ENCODE measurements around the gene CIPC.

CIPC gene

DNA sequence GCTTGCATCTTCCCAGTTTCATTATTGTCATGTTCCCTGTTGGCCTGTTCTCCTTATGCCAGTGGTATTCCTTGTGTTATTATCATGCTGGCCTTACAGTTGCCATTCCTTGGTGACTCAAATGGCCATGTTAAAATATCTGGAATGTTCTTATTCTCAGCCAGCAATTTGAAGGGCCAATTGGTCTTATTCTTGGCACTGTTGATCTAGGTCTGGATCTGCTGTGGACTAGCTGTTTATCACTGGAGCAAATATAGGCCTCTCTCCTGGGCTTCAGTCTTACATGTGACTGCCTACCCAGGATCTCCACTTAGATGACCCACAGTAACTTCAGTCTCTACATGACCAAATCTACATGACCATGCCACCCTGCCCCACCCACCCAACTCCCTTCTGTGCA is 5.4 kb downstream of the CIPC start:
- DNase-seq (ENCODE audit: low read depth): no peak

GRCh38 chr14:77103951-77104350 is 5.9 kb downstream of the CIPC start:
- no peak for DNase-seq (ENCODE audit: low read depth)

GRCh38 chr14:77104393-77104792 is 6.3 kb downstream of the CIPC start:
- no peak for DNase-seq (ENCODE audit: low read depth)

DNA sequence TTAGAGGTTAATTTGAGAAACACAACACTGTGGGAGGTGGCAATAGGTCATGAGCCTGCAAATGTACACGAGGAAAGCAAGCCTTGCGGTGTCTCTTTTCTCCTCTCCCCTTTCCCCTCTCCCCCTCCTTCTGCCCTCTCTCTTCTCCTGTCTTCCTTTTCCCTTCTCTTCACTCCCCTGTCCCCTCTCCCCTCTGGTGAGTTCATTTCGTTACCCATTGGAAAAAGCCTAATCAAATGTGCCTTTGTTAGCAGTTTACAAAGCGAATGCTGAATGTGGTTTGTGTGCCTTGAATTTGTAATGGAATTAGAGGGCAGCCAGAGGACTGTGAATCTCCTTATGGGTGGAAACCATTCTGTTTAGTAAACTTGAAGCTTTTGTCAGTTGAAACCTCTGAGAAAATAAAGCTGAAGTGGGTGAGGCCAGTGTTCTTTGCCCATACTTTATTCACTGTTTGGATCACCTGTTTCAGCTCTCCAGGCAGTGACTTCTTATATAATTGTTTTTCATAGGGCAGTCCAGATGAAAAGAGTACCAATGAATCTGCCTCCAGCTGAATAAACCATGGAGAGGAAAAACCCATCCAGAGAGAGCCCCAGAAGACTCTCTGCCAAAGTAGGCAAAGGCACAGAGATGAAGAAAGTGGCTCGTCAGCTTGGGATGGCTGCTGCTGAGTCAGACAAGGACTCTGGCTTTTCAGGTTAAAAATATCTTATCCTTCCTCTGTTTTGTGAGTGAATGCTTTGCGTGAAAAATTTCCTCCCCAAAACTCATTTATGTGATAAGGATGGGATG is 7.3 kb downstream of the CIPC start:
- DNase-seq (ENCODE audit: low read depth): no peak

DNA sequence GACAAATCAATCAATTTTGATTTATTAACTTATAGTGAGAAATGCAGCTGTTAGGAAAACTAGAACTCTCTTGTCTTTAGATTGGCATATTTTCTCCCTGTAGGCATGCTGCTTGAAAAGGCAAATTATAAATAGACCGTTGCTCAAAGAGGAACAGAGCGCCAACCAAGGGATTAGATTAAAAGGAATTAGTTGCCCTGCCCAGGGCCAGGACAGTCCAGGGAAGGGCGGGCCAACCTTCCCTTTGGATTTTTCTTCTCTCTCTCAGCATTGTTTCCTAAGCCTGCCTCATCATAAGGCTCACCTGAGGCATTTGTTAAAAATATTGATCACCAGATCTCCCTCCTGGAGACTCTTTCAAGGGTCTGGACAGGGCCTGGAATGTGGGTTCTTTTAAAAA is 8.6 kb downstream of the CIPC start:
- DNase-seq (ENCODE audit: low read depth): no peak

- DNase-seq (ENCODE audit: low read depth): no peak
Measured at GRCh38 chr14:77107228-77107627, 9.2 kb downstream of the CIPC start.

DNA sequence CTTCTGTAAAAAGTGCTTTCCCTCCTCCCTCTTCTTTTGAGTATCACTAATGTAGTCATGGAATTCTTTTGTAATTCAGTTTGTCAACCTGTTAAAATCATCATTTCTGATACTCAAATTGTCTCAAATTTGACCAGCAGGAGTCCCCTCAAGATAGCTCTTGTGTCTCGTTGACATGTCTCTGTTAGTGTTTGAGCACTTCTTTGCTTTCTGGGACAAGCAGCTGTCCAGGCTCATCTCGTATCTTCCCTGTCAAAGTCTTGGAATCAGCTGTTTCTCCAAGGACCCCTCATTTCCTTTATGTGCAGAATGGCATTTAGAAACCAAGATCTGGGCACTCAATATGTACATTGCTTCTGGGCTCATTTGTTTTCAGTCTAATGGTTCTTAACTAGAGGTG is 10.7 kb downstream of the CIPC start:
- no peak for DNase-seq (ENCODE audit: low read depth)

- DNase-seq (ENCODE audit: low read depth): no peak
Measured at GRCh38 chr14:77109656-77110055, 11.6 kb downstream of the CIPC start.

GRCh38 chr14:77110286-77110685 is 12.2 kb downstream of the CIPC start:
- no peak for DNase-seq (ENCODE audit: low read depth)

GRCh38 chr14:77111021-77111420 is 13.0 kb downstream of the CIPC start:
- DNase-seq (ENCODE audit: low read depth): no peak

GRCh38 chr14:77113644-77114043 is 15.6 kb downstream of the CIPC start:
- DNase-seq (ENCODE audit: low read depth): no peak

DNA sequence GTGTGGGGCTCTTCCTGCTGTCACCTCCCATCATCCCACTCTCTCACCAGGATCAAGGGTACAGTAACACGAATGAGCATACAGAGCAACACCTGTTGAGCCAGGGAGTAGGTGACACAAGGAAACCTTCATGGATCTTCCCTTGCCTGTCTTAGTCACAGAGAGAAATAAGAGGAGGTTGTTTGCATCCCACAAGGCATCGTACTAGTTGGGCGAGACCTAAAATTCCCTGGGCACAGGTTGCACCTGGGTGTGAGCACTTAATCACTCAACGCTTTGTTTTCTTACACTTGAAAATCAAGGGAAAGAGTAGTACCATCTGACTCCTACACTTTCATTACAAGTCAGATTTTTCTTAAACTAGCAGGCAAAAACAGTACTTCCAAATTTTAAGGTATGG is 16.6 kb downstream of the CIPC start:
- DNase-seq (ENCODE audit: low read depth): no peak

- no peak for DNase-seq (ENCODE audit: low read depth)
Measured at GRCh38 chr14:77116172-77116817, 18.2 kb downstream of the CIPC start.

DNA sequence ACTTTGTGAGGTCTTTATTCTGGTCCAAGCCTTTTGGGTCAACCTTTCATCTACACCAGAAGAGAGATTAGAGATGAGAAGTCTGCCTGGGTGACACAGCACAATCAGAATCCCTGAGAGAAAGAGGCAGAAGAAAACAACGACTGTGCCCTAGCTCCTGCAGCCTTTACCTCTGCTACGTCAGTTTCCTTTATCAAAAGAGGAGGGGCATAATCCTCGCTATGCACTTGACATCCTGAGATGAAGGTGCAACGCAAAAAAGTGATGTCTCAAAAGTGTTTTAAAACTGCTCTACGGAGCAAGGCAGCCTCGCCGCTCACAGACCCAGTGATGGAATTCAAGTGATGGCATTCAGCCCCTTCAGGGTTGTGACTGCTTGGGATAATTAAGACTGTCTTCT is 21.8 kb downstream of the CIPC start:
- DNase-seq (ENCODE audit: low read depth): no peak

- DNase-seq (ENCODE audit: low read depth): peak; percentile 36
Measured at GRCh38 chr14:77120771-77121743, 23.0 kb downstream of the CIPC start.

DNA sequence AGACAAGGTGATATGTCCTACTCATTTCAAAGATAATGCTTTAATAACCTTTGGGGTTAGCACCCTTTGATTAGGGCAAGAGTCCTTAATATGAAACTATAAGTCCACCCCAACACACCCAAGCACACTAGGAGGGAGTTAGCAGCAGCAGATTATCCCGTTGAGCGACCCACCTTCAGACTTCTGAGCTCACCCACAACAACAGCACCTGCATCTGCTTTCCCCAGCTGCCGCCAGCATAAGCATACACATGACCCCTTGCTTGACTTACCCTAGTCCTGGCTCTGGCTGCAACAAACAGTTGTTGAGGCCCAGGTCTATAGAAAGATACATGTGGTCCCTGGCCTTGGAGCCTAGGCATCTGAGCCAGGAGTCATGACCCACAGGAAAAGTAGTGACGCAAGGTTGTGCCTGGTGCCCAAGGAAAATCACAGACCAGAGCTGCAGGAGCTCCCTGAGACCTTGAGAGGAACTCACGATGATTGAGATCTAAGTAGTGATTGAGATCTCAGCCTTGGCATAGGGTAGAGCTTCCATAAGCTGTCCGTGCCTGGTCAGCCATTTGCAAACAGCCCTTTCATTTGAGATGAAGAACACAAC is 24.6 kb downstream of the CIPC start:
- no peak for DNase-seq (ENCODE audit: low read depth)

- DNase-seq (ENCODE audit: low read depth): no peak
Measured at GRCh38 chr14:77123381-77124325, 25.6 kb downstream of the CIPC start.

- DNase-seq (ENCODE audit: low read depth): peak; percentile 62
Measured at GRCh38 chr14:77124345-77125280, 26.6 kb downstream of the CIPC start.

GRCh38 chr14:77125281-77125801 is 27.3 kb downstream of the CIPC start:
- DNase-seq (ENCODE audit: low read depth): no peak

Measured in T follicular helper cell (primary cell).